NOMO-1 (cell line): ENCODE measurements around the gene TGFB1I1.
"Not testable (repeated sequence)": the region's sequence is repeated elsewhere in the genome, so short reads cannot be mapped to it uniquely, and the experiment has no call there.

ENCODE experiments used
- DNase-seq, 2 experiments: peaks; one replicate each; lab custom pipeline; 2025; ENCODE audit not compliant: unreplicated experiment in 2 of 2; lab: John Stamatoyannopoulos, UW

Gene TGFB1I1

DNA sequence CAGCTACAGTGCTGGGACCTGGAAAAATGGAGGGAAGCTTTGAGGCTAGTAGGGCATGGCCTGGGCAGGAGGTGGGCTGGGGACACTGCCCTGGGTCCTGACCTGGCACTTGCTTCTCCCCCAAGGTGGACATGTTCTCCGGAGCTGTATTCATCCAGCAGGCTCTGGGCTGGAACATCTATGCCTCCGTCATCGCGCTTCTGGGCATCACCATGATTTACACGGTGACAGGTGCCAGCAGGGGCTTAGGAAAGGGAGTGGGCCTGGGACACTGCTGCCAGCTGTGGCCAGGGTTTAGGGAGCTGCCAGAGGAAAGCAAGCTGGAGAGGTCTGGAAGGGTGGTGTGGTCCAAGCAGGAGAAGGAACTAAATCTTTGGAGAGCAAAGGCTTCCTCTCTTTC, 14.1 kb downstream of the TGFB1I1 start:
- DNase-seq = no peak

DNA sequence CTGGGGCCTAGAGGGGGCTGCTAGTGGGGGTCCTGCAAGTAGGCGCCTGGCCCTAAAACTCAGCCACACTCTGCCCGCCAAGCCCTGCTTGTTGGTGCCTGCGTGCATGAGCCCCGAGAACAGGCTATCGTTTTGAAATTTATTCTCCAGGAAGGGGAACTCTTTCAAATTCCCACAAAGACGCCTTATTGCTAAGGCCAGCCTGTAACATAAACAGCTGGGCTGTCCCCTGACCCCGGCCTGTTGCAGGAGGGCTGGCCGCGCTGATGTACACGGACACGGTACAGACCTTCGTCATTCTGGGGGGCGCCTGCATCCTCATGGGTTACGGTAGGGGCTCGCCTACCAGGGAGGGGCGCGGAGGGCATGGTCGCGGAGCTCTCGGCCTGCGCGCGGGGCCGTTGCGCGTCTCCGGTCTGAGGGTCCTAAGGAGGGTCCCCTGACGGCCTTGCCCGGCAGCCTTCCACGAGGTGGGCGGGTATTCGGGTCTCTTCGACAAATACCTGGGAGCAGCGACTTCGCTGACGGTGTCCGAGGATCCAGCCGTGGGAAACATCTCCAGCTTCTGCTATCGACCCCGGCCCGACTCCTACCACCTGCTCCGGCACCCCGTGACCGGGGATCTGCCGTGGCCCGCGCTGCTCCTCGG, 15.2 kb downstream of the TGFB1I1 start:
- peak in 1 of 2 experiments; percentile 19 for DNase-seq

DNA sequence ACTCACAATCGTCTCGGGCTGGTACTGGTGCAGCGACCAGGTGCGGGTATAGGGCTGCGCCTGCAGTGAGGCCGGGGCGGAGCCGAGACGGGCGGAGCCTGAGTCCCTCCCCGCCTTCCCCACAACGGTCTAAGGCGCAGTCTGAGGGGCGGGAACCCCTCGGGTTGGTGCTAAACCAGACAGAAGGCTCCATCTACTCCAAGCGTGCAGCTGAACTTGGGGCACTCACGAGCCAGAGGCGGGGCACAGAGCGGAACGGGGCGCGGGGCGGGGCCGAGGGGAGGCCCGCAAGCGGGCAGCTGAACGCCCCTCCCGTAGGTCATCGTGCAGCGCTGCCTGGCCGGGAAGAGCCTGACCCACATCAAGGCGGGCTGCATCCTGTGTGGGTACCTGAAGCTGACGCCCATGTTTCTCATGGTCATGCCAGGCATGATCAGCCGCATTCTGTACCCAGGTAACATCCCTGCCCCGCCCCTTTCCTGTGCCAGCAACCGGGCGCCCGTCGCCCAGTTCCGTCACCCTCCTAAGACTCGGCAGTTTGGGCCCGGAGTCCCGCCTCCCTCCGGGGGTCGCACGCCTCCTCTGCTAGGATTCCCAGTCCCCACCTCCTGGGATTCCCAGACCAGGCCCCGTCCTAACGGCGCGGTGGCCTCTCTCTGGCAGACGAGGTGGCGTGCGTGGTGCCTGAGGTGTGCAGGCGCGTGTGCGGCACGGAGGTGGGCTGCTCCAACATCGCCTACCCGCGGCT, 15.9 kb downstream of the TGFB1I1 start:
- peak; percentile 45 to 69 for DNase-seq

DNA sequence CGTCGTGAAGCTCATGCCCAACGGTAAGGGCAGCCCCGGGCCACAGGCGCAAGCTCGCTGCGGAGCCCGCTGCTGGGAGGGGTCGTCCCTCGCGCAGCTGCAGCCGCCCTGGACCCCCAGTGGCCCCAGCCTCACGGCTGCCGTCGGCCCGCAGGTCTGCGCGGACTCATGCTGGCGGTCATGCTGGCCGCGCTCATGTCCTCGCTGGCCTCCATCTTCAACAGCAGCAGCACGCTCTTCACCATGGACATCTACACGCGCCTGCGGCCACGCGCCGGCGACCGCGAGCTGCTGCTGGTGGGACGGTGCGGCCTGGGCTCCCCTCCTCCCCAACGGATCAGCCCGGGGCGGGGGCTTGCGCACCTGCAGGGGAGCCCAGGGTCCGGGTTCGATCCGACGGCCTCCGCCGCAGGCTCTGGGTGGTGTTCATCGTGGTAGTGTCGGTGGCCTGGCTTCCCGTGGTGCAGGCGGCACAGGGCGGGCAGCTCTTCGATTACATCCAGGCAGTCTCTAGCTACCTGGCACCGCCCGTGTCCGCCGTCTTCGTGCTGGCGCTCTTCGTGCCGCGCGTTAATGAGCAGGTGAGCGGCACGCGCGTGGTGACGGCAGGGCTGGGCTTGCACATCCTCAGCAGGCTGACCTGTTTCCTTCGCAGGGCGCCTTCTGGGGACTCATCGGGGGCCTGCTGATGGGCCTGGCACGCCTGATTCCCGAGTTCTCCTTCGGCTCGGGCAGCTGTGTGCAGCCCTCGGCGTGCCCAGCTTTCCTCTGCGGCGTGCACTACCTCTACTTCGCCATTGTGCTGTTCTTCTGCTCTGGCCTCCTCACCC, 16.7 kb downstream of the TGFB1I1 start:
- no peak for DNase-seq

DNA sequence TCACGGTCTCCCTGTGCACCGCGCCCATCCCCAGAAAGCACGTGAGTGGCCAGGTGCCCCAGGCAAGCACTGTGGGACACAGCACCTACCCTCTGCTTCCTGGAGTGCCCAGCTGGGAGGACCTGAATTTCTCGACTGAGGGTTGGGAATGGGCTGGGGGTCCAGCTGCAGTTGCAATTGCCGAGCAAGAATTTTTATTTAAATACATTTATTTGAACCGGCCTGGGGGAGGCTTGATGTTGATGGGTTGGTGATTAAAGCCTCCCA, 17.3 kb downstream of the TGFB1I1 start:
- DNase-seq = no peak

DNA sequence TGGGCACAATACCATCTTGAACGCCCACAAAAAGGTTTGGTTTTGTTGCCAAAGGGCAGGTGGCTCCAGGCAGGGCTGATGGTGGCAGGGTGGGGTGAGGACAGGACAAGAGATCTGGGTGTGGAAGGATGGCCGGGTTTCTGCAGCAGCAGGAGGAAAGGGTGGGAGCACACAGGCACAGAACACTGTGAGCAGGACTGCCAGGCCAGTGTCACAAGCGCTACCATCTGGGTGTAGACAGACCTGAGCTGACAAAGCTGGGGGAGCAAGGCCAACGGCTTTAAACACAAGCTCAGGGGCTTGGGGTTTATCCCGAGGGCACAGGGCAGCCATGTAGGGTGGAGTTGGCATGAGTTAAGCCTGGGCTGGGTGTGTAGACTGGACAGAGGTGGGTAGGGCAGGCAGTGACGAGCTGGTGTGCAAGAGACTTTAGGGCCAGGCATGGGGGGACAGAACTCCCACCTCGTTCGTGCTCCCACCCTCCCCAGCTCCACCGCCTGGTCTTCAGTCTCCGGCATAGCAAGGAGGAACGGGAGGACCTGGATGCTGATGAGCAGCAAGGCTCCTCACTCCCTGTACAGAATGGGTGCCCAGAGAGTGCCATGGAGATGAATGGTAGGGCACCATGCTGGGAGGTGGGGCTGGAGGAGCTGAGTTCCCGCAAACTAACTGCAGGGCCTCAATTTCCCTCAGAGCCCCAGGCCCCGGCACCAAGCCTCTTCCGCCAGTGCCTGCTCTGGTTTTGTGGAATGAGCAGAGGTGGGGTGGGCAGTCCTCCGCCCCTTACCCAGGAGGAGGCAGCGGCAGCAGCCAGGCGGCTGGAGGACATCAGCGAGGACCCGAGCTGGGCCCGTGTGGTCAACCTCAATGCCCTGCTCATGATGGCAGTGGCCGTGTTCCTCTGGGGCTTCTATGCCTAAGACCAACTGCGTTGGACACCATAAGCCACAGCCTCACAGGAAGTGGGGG, 17.9 kb downstream of the TGFB1I1 start:
- no peak for DNase-seq

DNA sequence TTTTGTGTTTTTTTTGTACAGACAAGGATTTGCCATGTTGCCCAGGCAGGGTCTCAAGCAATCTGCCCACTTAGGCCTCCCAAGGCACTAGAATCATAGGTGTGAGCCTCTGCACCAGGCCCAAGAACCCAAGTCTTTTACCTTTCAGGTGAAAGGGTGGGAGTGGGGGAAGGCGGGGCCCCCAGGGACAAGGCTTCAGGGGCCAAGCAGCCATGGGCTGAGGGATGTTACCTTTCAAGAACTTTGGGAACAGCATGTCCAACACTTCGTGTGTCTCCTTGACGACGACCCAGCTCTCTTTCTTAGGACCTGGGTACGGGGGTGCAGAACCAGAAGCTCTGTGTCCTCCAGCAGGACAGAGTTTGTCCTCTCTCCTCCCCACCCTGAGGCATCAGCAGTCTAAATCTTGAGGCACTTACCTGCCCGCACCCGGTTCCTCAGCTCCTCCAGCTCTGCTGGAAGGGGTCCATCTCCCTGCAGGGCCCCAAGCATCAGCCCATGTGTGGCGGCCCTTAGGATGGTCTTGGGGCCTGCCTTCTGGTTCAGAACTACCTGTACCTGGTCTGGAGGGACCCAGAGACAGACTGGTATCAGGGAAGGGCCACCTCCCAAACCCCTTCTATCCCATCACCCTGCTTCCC, 19.9 kb downstream of the TGFB1I1 start:
- DNase-seq = no peak

DNA sequence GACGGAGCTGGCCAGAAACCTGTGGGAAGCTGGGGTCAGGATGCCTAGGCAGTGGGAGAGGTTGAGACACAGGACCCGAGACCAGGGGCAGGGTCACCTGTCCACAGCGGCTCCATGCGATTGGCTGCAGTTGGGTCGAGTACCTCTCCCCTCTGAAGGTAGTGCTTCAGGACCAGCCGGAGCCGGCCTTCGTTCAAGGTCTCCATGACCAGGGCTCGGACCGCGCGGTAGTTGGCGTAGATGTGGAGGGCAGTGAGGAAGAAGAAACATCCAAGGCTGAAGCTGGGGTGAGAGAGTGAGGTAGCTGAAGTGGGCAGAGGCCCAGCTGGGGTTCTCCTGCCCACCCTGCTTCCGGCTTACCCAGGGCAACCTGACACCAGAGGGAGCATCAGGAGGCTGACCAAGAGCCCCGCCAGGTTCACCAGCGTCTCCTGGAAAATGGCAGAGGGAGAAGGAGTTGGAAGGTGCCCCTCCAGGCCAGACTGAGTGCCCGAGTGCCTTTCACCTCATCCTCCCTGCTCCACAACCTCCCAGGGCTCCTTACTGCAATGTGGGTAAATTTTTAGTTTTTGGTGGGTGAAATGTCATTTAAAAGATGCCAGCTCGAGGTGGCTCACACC, 21.7 kb downstream of the TGFB1I1 start:
- no peak for DNase-seq

DNA sequence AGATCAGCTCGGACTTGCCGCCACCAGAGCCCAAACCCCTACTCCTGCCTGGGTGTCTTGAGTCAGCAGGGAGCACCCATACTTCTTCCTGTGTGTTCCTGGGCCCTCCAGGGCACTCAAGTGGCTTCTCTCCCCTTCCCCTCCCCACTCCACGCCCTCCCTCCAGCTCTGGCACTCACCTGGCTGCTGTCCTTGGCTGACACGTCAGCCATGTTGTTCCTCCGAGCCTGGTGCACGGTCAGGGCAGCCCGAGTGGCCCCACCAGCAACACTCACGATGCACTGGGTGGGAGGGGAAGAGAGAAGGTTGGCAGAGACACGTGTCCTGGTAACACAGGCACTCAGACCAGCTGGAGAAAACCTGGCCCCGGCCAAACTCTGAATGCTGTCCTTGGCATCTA, 24.7 kb downstream of the TGFB1I1 start:
- no peak for DNase-seq

DNA sequence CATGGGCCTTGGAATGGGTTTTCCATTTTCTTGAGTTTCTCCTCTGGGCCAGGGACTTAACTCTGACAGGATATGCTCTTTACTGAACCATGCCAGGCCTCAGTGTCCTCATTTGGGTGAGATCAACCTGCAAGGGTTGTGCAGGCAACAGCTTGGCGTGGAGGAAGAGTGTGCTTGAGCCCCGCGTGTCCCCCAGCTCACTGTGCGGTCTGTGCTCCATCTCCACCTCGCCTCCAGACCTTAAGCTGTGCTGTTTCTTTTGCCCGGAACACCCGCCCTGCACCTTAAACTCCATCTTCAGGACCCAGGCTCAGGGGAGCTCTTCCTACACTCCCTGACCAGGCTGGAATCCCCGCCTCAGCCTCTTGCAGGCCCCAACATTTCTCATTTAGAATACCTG, 26.5 kb downstream of the TGFB1I1 start:
- no peak for DNase-seq

DNA sequence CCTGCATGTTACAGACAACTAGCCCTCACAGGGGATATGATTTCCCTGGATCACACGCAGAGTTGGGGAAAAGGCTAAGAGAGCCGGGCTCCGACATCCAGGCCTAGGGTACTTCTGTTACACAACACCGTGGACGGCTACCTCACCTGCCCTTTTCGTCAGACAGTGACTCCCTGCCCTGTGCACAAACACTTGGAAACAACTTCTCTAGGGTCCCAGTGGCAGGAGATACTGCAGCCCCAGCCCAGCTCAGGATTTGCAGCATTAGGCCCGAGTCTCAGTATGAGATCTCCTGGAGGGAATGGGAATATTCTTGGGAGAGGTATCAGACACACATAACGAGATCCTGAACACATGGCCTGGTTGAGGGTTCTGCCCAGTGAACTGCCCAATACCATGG, 28.0 kb downstream of the TGFB1I1 start:
- DNase-seq = no peak

DNA sequence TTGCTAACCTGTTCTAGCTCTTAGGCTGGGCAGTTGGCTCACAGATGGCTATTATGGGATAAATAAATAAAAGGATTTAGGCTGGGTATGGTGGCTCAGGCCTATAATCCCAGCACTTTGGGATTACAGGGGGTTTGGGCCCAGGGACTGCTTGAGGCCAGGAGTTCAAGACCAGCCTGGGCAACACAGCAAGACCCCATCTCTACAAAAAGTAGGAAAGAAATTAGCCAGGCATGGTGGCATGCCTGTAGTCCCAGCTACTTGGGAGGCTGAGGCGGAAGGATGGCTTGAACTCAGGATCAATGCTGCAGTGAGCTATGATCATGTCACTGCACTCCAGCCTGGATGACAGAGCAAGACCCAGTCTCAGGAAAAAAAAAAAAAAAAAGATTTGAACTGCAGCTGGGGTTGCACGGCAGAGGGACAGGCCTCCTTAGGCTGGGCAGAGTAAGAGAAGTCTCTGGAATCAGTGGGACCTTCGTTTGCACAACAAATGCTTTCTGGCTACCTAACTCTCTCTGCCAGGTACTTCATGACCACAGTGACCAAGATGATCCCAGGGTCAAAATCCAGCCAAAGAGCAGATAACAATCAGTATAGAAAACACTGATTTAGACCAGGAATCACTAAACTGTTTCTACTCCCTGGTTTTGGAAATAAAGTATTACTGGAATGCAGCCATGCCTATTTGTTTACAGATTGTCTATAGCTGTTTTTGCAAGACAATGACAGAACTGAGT, 29.4 kb downstream of the TGFB1I1 start:
- no peak for DNase-seq

DNA sequence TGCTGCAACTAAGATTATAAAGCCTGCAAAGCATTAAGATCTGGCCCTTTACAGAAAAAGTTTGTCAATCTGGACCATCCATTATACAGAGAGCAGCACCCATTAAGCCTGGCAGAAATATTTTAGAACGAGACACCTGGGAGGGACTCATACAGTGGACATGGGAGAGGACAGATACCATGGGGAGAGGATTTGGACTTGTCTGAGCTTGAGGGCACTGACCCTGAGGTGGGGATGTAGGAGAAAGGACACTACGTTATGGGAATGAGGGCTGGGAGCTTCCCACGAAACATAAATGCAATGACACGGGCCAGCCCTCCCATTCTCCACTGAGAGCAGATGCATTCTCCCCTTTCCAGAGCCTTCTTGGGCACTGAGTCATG, 30.0 kb downstream of the TGFB1I1 start:
- DNase-seq = no peak

DNA sequence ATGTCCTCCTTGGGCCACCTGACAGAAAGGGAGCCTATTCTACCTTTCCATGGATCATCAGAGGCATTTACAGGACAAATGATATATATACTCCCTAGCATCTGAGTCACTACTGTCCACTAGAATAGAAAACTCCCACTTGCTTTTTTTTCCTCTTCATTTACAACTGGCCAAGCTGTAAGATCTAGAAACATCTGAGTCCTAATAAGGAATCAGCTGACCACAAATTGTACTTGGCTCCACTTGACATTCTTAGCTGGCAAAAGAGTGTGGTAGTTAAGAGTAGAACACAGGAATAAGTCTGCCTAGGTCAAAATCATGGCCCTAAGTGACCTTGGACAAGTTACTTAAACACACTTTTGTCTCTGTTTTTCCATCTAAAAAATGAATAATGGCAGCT, 31.0 kb downstream of the TGFB1I1 start:
- DNase-seq = no peak

DNA sequence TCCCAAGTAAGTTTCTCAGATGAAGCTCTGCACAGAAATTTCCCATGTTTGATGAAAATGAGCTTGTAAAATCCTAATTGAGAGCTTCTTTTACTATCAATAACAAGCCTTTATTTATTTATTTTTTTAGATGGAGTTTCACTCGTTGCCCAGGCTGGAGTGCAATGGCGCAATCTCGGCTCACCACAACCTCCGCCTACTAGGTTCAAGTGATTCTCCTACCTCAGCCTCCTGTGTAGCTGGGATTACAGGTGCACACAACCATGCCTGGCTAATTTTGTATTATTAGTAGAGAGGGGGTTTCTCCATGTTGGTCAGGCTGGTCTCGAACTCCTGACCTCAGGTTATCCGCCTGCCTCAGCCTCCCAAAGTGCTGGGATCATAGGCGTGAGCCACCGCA, 31.6 kb downstream of the TGFB1I1 start:
- not testable (repeated sequence) for DNase-seq

DNA sequence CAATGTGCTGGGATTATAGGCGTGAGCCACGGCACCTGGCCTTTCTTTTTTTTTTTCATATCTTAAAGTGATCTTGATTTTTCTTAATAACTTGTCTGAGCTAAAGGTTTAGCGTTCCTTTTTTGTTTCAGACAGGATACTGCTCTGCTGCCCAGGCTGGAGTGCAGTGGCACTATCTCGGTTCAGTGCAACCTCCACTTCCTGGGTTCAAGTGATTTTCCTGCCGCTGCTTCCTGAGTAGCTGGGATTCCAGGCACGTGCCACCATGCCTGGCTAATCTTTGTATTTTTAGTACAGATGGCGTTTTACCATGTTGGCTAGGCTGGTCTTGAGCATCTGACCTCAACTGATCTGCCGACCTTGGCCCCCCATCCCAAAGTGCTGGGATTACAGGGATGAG, 32.2 kb downstream of the TGFB1I1 start:
- no peak for DNase-seq

DNA sequence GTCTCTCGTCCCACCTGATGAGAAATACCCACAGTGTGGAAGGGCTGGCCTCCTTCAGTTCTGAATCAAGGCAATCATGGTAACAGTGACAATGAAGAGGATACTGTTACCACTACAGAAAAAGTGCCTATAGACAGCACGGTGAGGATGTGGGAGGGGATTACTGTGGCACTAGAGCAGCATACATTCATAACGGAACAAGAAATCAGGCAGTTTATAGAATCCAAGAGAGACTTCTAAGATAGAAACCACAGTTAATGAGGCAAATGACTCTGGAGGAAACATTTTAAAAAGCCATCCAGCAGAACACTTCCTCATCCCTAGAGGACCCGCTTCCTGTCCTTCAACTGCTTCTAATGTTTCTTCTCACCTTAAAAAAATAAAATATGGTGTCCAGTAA, 33.5 kb downstream of the TGFB1I1 start:
- peak in 1 of 2 experiments; percentile 57 for DNase-seq

DNA sequence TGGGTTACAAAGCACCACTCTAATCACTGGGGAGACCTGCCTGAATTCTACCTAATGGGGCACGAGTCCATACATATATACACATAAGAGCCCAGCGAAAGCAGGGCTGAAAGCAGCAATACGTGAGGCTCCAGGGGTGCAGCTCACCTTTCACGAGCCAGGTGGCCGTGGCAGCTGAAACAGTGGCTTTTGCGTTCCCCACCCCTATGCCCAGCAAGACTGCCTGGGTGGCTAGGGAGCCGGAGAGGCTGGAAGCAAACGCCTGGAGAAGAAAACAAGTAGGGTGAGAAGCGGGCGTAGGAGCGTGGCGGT, 35.6 kb downstream of the TGFB1I1 start:
- no peak for DNase-seq

DNA sequence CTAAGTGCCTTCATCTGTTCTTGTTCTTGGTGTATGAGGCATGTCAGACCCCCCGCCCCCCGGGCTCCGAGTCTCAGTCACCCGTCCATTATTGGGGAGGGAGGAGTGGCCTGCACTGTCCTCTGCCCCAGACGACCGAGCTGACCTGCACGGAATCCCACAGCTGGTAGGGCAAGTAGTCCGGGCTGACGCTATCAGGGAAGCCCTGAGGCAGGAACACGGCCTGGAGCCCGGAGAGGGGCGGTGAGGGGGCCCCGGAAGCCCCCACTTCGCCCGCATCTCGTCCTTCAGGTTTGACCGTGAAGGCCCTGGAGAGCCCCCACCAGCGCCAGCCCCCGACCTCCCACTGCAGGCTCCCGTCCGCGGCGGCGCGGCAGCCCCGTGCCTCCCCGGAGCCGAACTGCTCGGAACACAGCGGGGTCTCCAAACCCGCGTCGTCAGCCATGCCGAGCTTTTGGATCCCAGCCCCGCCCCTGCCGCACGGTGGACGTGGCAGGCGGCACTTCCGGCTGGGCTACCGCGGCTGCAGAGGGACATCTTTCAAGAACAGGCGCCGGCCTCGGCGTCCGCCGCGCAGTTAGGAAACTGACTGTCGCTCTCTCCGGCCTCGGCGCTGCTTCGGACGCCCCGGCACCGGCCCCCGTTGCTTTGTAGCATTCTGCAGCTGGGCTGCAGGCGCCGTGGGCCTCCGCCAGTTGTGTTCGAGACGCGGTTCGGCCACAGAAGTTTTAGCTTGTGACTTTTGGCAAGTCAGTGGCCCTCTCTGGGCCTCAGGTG, 36.2 kb downstream of the TGFB1I1 start, which contains the start of gene RUSF1:
TSS of gene RUSF1 (minus strand) at position 463 of the 777 bp plus-strand sequence. CDS start at position 445, 18 bp downstream.
- DNase-seq = peak; percentile 77 to 81
